ENCODE results near the gene SIAH2.

- no peak for TF ChIP-seq YY1 (IDR thresholded peaks at IDR 0.05; ENCODE audit: insufficient read depth, insufficient read length)
- TF ChIP-seq ZNF274 (IDR thresholded peaks at IDR 0.05; ENCODE audit: low read depth, low read length) = no peak
- TF ChIP-seq SUZ12 (IDR thresholded peaks at IDR 0.05; ENCODE audit: extremely low read depth, insufficient read depth, insufficient read length) = no peak
Measured at GRCh38 chr3:150806185-150806835, 43.3 kb upstream of the SIAH2 start.

All from NT2/D1 (cell line).